ENCODE measurements around the gene KRT16.

KRT16 gene

DNA sequence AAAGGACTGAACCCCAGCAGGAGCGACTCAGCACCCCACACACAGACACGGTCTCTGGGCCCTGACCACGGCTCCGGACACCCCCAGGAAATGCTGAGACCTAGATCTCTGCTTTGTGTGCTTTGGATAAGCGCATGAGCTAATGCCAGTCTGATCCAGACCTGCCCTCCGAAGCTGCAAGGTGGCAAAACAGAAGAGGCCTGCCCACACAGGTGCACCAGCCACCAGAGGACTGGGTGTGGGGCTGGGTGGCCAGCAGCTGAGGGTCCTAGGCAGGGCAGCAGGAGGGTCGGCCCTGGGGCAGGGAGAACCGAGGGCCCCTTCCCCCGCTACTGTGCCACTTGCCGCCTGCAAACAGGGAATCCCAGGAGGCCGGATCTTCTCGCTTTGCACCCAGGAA lies 45.4 kb upstream of the KRT16 start:
- no peak for TF ChIP-seq EZH2 (IDR thresholded peaks at IDR 0.05; ENCODE audit: borderline replicate concordance, low read depth, low read length, severe bottlenecking)
- TF ChIP-seq, protein P1, sequence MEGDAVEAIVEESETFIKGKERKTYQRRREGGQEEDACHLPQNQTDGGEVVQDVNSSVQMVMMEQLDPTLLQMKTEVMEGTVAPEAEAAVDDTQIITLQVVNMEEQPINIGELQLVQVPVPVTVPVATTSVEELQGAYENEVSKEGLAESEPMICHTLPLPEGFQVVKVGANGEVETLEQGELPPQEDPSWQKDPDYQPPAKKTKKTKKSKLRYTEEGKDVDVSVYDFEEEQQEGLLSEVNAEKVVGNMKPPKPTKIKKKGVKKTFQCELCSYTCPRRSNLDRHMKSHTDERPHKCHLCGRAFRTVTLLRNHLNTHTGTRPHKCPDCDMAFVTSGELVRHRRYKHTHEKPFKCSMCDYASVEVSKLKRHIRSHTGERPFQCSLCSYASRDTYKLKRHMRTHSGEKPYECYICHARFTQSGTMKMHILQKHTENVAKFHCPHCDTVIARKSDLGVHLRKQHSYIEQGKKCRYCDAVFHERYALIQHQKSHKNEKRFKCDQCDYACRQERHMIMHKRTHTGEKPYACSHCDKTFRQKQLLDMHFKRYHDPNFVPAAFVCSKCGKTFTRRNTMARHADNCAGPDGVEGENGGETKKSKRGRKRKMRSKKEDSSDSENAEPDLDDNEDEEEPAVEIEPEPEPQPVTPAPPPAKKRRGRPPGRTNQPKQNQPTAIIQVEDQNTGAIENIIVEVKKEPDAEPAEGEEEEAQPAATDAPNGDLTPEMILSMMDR (IDR thresholded peaks at IDR 0.05; ENCODE audit: borderline replicate concordance, extremely low read depth, low read length, poor library complexity, severe bottlenecking) = no peak
- Histone ChIP-seq H3K9me3 (ENCODE audit: insufficient read depth, low read length, severe bottlenecking) (no peaks in the 10 kb centered on the region), H3K4me2 (ENCODE audit: insufficient read depth, low read length) (no peak overlapping the region), H3K79me2 (ENCODE audit: insufficient read depth, low read length) (no peaks in the 10 kb centered on the region), H2AFZ (ENCODE audit: low read depth, low read length) (no peak overlapping the region), H4K20me1 (ENCODE audit: insufficient read depth, low read length) (no peaks in the 10 kb centered on the region; the same call in 1 of the 2 replicates), H3K27me3 (ENCODE audit: insufficient read depth, low read length, poor library complexity) (no peaks in the 10 kb centered on the region), H3K27ac (ENCODE audit: low read length) (no peak overlapping the region), H3K4me3 (ENCODE audit: low read depth in 1 of 2, low read length in 2 of 2) (no peak overlapping the region), H3K9ac (ENCODE audit: low read depth, low read length) (no peak overlapping the region), H3K4me1 (ENCODE audit: insufficient read depth, low read length) (no peaks in the 10 kb centered on the region), H3K36me3 (ENCODE audit: insufficient read depth, low read length) (no peaks in the 10 kb centered on the region)
- DNase-seq (no peak), ATAC-seq (ENCODE audit: insufficient read depth, low read depth) (no peak)

DNA sequence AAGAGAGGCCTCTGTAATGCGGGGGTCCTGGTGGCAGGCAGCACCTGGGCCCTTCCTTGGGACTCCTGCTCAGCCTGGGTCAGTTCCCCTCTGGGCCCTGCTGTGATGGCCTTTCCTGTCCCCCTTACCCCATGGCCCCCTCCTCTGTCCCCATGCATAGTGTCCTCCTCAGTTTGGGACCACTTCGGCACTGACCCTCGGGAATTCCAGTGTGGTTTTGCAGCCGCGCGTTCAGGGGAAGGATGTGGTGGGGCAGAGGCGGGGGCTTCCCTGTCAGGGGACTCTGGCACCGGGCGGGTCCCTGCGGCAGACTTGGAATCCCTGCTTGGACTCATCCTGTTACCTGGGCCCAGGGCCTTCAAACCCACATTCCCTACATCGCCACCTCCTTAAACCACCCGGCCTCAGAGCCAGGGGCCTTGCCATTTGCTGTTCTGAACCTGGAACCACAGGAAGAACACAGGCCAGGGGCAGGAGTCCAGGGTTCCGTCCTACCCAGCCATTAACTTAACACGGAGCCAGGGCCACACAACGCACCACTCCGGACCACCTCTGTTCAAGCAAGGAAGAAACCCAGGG lies 44.7 kb upstream of the KRT16 start:
- Histone ChIP-seq H3K27me3 (ENCODE audit: insufficient read depth, low read length, poor library complexity) (no peaks in the 10 kb centered on the region), H3K9me3 (ENCODE audit: insufficient read depth, low read length, severe bottlenecking) (no peaks in the 10 kb centered on the region), H3K9ac (ENCODE audit: low read depth, low read length) (no peak overlapping the region), H3K79me2 (ENCODE audit: insufficient read depth, low read length) (no peaks in the 10 kb centered on the region), H3K36me3 (ENCODE audit: insufficient read depth, low read length) (no peaks in the 10 kb centered on the region), H4K20me1 (ENCODE audit: insufficient read depth, low read length) (no peaks in the 10 kb centered on the region; the same call in 1 of the 2 replicates), H2AFZ (ENCODE audit: low read depth, low read length) (no peak overlapping the region), H3K27ac (ENCODE audit: low read length) (no peak overlapping the region), H3K4me3 (ENCODE audit: low read depth in 1 of 2, low read length in 2 of 2) (no peak overlapping the region), H3K4me2 (ENCODE audit: insufficient read depth, low read length) (no peak overlapping the region), H3K4me1 (ENCODE audit: insufficient read depth, low read length) (no peaks in the 10 kb centered on the region)
- DNase-seq (no peak), ATAC-seq (ENCODE audit: insufficient read depth, low read depth) (no peak)
- no peak for TF ChIP-seq EZH2 (IDR thresholded peaks at IDR 0.05; ENCODE audit: borderline replicate concordance, low read depth, low read length, severe bottlenecking)
- TF ChIP-seq, protein P1 (IDR thresholded peaks at IDR 0.05; ENCODE audit: borderline replicate concordance, extremely low read depth, low read length, poor library complexity, severe bottlenecking) = no peak

DNA sequence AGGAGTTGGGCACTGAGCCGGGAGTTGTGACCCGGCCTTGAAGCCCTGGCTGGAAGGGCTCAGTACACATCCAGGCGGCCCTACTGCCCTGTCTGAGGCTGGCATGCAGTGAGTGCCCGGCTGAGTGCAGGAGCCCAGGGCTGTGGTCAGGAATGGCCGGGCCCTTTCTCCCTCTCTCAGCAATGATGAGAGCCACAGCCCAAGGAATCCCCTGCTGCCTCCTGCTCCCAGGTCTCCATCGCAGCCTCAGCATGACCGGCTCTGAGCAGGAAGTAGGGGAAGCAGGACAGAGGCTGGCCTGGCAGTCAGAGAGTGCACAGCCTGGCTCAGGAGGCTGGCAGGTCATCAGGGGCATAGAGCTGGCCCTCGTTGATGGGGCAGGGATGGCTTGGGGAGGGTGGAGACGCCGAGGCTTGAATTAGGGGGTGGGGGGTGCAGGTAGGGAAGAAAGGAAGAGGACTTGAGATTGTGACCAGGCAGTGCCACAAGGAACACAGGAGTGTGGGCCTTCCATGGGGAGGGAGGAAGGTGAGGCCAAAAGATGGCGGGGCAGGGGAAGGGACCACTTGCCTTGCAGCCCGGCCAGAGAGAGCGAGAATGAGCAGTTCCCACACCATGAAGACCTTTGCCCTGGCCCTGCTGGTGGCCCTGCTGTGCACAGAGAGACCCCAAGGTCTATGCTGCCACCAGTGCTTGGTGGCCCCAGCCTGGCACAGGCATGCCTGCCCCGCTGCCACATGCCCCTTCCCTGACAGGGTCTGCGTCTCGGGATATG lies 43.9 kb upstream of the KRT16 start:
- ATAC-seq (ENCODE audit: insufficient read depth, low read depth) = no peak

More for the DNA sequence above, 43.9 kb upstream of the KRT16 start:
- Histone ChIP-seq H3K27ac (ENCODE audit: low read length) (no peak overlapping the region), H3K4me1 (ENCODE audit: insufficient read depth, low read length) (no peaks in the 10 kb centered on the region), H3K4me3 (ENCODE audit: low read depth in 1 of 2, low read length in 2 of 2) (no peak overlapping the region), H3K9me3 (ENCODE audit: insufficient read depth, low read length, severe bottlenecking) (no peaks in the 10 kb centered on the region), H4K20me1 (ENCODE audit: insufficient read depth, low read length) (no peaks in the 10 kb centered on the region; the same call in 1 of the 2 replicates), H2AFZ (ENCODE audit: low read depth, low read length) (no peak overlapping the region), H3K4me2 (ENCODE audit: insufficient read depth, low read length) (no peak overlapping the region), H3K79me2 (ENCODE audit: insufficient read depth, low read length) (no peaks in the 10 kb centered on the region), H3K36me3 (ENCODE audit: insufficient read depth, low read length) (no peaks in the 10 kb centered on the region), H3K27me3 (ENCODE audit: insufficient read depth, low read length, poor library complexity) (no peaks in the 10 kb centered on the region), H3K9ac (ENCODE audit: low read depth, low read length) (no peak overlapping the region)
- no peak for TF ChIP-seq EZH2 (IDR thresholded peaks at IDR 0.05; ENCODE audit: borderline replicate concordance, low read depth, low read length, severe bottlenecking)
- TF ChIP-seq, protein P1 (IDR thresholded peaks at IDR 0.05; ENCODE audit: borderline replicate concordance, extremely low read depth, low read length, poor library complexity, severe bottlenecking) = no peak
- no peak for DNase-seq
